HL-60/S4 treated with retinoic acid at 250 ng/mL for 4 days and 3 days (cell line): Measurements from ENCODE around the gene UFSP1.

Experiments
- in situ Hi-C: fragments of 300-500 bp; cut with MboI; formaldehyde crosslinking; loops from 2 replicates; pipeline ENCODE4 v1.7.0; 2022; ENCODE audit warnings: low sequenced_read_pairs

Gene UFSP1

DNA sequence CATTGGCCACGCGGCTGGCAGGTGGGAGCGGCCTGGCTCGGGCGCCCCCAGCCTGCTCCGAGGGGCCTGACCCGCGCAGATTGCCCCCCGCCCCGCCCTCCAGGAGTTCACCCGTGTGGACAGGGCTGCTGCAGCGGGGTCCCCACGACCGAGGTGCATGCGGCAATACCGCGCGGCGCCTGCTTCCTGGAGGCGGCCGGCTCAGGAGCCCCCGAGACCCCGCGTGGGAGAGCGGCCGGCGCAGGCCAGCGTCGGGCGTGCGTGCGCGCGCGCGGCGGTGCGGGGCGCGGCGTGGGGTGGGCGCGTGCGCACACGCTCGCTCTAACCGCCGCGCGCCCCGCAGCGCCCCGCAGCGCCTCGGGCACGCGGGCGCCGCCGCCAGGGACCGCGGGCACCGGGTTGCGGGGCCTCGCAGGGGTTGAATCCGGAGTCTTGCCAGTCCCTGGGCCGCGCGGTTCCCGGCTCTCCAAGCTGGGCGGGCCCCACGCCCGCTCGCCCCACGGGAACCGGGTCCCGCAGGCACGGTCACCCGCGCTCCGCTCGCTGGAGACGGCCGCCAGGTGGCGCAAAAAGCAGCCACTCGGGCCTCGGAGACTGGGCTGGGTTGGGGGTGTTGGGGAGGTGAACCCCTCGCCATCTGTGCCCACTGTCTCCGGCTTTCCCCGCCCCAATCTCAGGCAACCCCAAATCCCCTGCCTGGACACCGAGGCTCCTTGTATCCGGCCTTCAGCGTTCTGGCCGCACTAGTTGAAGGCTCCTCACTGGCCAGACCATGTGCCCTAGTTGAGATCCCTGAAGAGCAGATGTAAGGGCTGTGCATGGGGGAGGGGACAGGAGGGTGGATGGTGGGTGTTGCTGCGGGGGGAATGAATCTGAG is 7.5 kb upstream of the UFSP1 start:
- in situ Hi-C loops: loop anchor here (25.0 kb wide), 1 partner anchor 390 kb away; no protein-coding TSS in a partner anchor

DNA sequence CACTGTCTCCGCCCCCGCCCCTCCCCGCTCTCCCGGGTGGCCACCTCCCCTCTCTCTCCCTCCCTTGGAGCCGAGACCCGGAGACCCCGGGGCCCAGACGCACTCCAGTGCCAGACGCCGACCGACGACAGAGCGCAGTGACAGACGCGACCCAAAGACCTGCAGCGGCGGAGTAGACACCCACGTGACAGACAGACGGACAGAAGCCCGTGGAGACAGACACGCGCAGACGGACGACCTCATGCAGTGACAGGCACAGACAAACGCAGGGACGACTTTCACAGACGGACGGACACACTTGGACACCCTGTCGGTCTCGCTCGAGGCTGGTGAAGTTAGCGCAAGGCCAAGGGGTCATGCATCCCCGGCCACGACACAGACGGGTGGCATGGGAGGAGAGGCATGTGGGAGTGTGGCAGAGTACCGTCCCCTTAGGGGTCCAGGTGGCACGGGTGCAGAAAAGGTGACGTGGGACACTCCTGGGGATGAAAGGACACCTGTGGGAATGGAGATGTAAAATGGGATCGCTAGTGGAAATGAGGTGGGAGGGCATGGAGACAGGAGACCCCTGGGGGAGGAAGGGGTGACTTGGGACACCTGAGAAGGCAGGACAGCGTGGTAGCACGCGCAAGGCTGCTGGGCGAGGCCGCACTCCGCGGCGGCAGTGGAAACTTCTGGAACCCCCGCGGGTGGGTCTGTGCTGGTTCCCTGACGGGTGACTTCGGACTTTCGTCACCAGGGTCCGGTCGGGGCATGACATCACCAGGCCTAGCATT is 6.6 kb upstream of the UFSP1 start:
- in situ Hi-C loops: loop anchor here (25.0 kb wide), 1 partner anchor 391 kb away; no protein-coding TSS in a partner anchor

DNA sequence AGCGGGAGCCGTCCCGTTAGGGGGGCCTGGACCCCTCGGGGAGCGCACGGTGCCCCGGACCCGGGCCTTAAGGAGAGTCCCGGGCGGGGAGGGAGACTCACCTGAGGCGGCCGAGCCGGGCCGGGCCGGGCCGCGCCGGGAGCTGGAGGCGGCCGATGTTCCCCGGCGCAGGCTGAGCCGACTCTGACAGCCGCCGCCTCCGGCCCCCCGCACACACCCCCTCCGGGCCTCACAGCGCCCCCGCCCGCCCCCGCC is 6.1 kb upstream of the UFSP1 start, which contains the start of gene ACHE:
TSS of gene ACHE (minus strand) at position 188 of the 255 bp plus-strand sequence. CDS start 1,656 bp downstream, outside the sequence.
- in situ Hi-C loops: loop anchor here (25.0 kb wide), 1 partner anchor 392 kb away; no protein-coding TSS in a partner anchor

DNA sequence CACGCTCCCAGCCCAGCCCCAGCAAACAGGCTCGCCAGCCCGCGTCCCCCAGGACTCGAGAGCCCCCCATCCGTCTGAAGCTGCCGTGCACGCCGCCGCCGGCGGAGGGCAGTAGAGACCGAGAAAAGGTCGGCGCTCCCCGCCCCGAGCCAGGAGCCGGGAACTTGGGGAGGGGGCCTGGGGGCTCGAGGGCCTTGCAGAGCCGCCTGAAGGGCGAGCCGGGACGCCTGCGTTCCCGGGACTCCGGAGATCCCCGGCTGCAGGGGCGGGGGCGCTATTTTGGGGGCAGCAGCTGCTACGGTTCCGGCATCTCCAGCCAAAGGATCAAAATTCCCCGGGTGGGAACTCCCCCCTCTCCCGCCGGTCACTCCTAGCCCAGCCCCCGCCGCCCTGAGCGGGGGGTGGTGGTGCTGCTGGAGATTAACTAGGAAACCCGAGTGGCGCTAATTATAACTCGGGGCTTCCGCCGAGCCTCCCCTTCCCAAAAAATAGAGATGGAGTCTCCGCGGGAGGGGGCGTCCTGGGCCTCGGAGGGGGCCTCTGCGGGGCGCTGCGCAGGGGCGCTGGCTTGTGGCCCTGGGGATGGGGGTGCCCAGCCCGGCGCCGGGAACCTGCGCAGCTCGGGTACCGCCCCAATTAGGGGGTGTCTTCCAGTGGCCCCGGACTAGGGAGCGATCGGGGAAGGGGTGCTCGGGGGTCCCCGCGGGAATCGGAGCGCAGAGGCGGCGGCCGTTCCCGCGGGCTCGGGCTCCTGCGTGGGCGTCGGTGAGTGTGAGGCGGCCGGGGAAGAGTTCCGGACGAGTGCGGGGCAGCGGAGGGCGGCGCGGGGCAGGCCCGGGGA is 5.6 kb upstream of the UFSP1 start:
- in situ Hi-C loops: loop anchor here (25.0 kb wide), 1 partner anchor 392 kb away; no protein-coding TSS in a partner anchor

DNA sequence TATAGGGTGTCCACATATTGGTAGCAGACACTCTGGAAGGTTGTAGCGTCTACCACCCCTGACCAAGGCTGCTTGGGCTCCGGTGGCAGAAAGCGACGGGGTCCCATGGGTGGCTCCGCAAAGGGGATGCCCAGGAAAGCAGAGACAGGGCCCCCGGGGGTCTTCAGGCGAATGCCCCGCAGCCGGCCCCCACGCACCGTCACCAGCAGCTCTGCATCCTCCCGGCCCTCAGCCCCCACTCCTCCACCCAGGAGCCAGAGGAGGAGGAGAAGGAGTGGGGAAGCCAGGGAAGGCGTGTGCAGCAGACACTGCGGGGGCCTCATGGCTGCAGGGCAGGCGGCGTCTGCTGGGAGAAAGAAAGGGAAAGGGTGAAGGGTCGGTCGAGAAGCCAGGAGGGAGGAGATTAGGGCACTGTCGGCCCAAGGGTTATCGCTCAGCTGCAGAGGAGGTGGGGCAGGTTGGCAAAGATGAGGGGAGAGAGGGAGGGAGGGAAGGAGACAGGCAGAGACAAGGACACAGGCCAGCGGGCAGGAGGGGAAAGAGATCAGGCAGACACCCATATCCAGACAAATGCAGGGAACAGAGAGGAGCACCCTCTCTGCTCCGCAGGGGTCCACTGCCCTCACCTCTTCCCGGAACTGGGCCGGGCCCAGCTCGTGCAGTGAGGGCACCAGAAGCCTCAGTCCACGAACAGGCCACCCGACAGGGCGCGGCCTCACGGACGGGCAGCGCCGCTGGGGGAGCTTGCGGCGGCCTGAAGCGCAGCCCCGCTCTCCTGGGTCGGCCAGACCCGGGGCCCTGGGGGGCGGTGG is 4.6 kb upstream of the UFSP1 start:
- in situ Hi-C loops: loop anchor here (25.0 kb wide), 1 partner anchor 393 kb away; no protein-coding TSS in a partner anchor

DNA sequence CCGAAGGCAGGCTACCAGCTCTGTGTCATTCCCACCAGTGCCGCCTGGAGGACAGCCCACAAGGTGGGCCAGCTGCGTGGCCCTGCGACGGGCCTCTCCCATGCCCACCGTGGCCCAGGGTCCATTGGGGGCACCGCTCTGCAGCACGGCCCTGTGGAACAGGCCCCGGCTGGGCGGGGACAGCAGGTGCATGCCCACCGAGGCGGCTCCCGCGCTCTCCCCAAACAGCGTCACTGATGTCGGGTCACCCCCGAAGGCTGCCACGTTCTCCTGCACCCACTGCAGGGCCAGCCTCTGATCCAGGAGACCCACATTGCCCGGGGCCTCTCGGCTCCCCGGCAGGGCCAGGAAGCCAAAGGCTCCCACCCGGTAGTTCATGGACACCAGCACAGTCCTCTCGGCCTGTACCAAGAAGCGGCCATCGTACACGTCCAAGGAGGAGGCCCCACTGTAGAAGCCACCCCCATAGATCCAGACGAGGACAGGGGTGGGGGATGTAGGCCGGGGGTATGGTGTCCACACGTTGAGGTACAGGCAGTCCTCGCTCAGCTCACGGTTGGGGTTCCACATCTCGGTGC is 3.9 kb upstream of the UFSP1 start:
- in situ Hi-C loops: loop anchor here (25.0 kb wide), 1 partner anchor 394 kb away; no protein-coding TSS in a partner anchor

DNA sequence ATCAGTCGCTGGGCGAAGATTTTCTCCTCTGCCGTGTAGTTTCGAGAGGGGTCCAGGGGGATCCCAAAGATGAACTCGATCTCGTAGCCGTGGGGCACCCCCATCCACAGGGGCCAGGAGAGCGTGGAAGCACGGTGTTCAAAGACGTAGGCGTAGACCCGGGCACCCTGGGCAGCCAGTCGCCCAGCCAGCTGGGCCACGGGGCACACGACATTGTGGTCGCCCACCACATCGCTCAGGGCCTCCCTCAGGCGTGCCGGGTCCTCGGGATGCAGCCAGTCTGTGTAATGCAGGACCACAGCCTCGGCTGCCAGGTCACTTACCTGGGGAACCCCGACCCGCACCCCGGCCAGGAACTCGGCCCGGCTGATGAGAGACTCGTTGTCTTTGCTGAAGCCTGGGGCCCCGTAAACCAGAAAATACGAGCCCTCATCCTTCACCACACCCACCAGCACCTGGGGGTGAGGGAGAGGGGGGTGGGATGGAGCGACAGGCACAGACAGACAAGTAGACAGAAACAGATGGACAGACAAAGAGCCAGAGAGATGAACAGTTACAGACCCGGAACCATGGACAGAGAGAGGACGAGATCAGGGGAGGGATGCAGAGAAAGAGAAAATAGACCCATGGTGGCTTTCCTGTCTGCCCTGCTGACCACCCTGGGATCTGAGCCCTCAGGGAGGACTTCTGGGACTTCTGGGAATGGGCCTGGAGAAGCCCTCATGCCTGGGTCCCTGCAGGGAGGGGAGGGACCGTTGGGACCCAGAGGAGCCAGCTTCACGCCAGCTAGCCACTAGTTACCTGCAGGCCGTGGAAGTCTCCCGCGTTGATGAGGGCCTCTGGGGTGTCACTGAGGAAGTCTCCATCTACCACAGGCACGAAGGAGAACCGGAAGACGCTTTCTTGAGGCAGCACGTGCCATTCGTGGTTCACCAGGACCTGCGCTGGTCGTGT is 3.1 kb upstream of the UFSP1 start:
- in situ Hi-C loops: loop anchor here (25.0 kb wide), 1 partner anchor 395 kb away; no protein-coding TSS in a partner anchor

DNA sequence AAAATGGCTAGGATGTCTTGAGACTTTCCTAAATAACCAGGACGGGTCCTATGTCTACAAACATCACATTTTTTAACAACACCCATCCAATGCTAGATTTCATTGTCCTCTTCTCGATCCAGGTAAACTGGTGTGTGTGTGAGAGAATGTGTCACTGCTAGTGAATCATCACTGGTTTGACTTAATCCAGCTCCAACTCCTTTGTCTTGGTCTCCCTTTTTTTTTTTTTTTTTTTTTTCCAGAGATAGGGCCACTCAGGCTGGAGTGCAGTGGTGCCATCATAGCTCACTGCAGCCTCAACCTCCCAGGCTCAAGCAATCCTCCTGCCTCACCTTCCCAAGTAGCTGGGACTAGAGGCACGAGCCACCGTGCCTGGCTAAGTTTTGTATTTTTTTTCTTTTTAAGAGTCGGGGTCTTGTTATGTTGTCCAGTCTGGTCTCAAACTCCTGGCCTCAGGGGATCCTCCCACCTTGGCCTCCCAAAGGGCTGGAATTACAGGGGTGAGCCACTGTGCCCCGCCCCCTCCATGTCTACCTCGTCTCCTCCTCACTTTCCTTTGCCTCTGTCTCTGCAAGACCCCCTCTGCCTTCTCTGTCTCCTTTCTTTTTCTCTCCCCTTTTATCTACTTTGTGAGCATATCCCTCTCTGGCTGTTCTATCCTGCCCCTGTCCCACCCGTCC is 2.2 kb upstream of the UFSP1 start:
- in situ Hi-C loops: loop anchor here (25.0 kb wide), 1 partner anchor 396 kb away; no protein-coding TSS in a partner anchor

DNA sequence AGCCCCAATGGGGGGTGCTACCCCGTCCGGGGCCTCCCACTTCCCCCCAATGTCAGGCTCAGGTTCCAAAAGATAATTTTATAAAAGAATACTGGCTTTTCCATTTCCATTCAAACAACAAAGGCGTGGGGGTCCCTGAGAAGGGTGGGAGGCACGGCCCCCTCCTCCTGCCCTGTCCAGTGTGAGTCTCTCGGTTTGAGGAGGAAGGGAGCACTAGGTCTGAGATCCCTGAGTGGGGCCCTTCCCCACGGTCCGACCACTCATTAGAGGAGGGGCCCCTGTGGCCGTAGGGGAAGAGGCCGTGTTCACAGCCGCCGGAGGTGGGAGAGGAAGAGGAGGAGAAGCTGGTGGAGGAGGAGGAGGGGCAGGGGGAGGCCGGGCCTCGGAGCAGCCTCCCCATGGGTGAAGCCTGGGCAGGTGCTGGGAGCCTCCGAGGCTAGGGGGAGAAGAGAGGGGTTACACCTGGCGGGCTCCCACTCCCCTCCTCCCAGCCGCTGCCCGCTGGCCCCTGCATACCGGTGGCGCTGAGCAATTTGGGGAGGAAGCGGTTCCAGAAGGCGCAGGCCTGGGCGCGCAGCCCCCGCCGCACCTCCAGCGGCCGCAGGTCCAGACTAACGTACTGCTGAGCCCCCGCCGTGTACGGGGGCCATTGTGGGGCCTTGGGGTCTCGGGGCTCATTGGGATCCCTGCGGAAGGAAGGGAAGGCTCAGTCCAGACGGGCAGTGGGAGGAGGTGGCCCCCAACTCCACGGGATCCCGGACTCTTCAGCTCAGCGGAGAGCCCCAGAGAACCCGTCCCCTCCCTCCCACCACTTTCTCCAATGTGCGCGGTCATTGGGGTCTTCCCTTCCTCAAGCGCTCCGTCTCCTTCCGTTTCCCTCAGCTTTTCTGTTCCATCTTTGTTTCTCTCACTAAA is 1.4 kb upstream of the UFSP1 start:
- in situ Hi-C loops: loop anchor here (25.0 kb wide), 1 partner anchor 396 kb away; no protein-coding TSS in a partner anchor

DNA sequence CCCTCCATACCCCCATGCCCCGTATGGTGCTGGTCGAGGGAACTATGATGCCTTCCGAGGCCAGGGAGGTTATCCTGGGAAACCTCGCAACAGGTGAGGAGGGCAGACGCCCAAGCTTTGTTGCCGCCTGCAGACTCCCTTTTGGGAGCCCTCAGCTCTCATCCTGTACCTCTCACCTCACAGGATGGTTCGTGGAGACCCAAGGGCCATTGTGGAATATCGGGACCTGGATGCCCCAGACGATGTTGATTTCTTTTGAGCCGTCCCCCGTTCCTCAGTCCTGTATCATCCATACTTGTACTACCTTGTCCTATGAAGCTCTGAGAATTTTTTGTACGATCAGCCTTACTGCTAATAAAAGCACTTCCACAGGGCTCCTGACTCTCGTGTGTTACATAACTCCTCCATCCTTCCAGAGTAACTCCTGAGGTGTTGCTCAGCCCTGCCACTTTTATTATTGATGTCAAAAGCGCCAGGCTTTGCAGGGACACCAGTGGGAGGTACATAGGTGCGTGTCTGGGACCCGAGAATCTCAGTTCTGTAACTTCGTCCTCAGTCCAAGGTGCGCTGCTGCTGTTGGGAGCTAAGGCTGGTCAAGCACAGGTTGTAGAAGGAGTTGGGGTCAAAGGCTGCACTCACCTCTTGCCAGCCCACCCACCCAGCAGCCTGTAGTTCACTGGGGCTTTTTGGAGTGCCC is 1.1 kb downstream of the UFSP1 start:
- in situ Hi-C loops: loop anchor here (25.0 kb wide), 1 partner anchor 399 kb away; no protein-coding TSS in a partner anchor

DNA sequence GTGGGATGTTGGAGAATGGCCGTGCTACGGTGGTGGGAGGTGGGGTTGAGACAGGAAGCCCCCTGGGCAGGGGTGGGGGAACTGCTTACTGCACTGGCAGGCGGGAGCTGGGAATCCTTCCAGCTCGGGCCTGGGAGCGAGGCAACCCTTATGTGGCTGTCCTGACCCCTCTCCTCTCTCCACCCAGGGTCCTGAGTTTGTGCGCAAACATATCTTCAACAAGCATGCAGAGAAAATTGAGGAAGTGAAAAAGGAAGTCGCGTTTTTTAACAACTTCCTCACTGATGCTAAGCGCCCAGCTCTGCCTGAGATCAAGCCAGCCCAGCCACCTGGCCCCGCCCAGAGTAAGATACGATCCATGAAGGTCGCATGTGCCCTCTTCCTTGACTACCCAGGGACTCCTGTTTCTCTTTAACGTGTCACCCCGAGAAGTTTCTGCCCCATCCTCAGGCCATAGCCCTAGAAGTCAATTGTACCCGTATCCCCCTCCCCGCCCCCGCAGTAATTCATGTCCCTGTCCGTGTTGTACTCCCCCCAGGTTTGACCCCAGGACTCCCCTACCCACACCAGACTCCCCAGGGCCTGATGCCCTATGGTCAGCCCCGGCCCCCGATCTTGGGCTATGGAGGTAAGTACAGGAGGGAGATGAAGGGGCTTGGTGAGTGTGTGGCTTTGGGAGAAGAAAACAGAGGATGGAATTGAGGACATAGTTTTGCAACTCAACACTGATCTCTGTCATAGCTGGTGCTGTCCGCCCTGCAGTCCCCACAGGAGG is 1.8 kb downstream of the UFSP1 start:
- in situ Hi-C loops: loop anchor here (25.0 kb wide), 1 partner anchor 400 kb away; no protein-coding TSS in a partner anchor

DNA sequence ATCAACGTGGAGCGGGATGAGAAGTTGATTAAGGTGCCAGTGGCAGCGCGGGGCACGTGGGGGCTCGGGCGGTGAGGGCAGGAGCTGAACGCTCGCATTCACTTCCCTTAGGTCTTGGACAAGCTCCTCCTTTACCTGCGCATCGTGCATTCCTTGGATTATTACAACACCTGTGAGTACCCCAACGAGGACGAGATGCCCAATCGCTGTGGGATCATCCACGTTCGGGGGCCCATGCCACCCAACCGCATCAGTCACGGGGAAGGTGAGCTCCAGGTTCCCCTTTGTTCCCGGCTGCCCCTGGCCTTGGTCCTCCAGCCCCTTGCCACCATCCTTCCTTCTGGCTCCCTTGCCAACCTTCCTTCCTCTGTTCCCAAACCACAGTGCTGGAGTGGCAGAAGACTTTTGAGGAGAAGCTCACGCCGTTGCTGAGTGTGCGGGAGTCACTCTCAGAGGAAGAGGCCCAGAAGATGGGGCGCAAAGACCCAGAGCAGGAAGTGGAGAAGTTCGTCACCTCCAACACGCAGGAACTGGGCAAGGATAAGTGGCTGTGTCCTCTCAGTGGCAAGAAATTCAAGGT is 2.5 kb downstream of the UFSP1 start:
- in situ Hi-C loops: loop anchor here (25.0 kb wide), 1 partner anchor 400 kb away; no protein-coding TSS in a partner anchor

DNA sequence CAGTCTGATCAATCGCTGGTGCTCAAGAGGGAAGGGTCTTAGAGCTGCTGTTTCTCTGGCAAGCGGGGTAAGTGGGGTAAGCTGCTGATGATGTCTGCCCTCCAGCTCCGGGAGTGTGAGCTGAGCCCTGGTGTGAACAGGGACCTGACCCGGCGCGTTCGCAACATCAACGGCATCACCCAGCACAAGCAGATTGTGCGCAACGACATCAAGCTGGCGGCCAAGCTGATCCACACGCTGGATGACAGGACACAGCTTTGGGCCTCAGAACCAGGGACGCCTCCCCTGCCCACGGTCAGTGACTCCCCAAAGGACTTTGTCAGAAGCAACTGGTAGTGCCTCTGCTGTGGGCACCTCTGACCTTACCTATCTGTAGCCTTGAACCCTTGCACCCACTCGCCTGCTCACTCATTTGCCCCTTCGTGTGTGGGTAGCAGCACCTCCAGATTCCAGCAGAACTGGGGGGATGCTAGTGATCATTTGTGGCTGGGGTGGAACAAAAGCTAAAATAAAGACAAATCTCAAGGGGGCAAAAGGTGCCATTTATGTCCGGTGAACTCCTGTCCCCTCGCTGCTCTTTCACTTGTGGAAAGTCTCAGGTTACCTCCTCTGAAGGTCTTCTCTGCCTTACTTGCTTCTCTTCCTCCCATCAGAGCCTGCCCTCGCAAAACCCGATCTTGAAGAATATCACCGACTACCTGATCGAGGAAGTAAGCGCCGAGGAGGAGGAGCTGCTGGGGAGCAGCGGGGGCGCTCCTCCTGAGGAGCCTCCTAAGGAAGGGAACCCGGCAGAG is 3.2 kb downstream of the UFSP1 start:
- in situ Hi-C loops: loop anchor here (25.0 kb wide), 1 partner anchor 401 kb away; no protein-coding TSS in a partner anchor
